SK-N-DZ (cell line): ENCODE results near the gene ORC4.

ENCODE experiments used
- DNase-seq: peaks from one replicate; pipeline ENCODE4 v3.0.0-alpha.2; 2015; ENCODE audit warnings: low spot score

ORC4 gene

GRCh38 chr2:147934881-147935620 lies 85.5 kb downstream of the ORC4 start:
- no peak for DNase-seq

GRCh38 chr2:147933931-147934330 lies 86.6 kb downstream of the ORC4 start:
- no peak for DNase-seq

- DNase-seq: no peak
Measured at GRCh38 chr2:147927053-147927588, 93.4 kb downstream of the ORC4 start.

DNA sequence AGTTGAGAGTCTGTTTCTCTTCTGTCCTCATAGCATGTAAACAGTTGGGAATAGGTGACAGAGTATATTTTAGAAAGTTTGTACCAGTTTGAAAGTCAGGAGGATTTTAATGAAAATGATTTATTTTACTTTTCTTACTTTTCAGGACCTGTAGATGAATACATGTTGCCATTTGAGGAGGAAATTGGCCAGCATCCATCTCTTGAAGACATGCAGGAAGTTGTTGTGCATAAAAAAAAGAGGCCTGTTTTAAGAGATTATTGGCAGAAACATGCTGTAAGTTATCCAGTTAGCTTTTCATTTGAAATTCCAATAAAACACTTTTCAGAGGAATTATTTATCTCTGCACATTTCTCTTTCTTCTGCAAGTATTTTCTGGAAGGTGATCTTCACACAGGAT lies 94.7 kb downstream of the ORC4 start:
- no peak for DNase-seq

DNA sequence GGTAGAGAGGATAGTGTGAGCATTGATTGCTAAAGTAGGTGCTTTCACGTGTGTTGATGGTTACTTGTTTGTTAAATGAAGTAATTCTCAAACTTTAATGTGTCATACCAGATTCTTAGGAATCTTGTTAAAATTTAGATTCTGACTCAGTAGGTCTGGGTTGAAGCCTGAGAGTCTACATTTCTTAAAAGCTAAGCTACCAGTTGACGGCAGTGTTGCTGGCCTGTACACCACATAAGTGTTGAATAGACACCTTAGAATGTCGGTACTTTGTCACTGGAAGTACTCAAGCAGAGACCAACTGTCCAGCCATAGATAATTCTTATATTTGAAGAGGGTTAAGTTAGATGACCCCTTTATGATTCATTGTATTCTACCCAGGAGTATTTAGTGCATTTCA lies 95.9 kb downstream of the ORC4 start:
- DNase-seq: no peak

- DNase-seq: no peak
Measured at GRCh38 chr2:147923846-147924245, 96.7 kb downstream of the ORC4 start.

DNA sequence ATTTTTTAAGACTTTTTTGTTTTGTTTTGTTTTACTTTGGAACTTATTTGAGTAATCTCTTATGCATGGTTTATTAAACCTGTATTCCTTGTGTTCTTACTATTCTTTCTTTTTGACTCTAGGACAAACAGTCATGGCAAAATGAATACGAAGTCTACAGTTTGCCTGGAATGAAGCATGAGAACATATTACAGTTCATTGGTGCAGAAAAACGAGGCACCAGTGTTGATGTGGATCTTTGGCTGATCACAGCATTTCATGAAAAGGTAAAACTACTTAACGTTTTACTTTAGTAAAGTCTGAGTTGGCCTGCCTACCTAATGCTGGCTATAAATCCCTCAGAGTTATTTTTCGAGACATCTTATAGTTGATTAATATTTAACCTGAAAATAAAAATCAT lies 103.4 kb downstream of the ORC4 start:
- no peak for DNase-seq

DNA sequence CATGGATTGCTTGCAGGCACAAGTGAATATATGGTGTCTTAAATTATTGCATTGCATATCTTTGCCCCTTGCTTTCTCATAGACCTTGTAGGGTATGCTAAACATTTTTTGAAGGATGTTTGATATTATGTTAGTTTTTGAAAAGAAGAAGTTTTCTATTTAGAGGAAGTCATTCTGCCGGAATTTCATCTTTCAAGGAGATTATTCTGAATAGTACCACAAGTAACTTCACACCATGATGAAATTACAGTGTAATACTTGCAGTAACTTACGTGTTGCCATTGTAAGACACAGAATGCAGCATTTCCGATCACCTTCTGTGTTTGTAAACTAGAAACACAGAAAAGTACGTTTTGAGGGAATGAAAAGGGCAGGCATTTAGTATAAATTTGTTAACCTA lies 103.8 kb downstream of the ORC4 start:
- DNase-seq: no peak

- DNase-seq: no peak
Measured at GRCh38 chr2:147916067-147916466, 104.5 kb downstream of the ORC4 start.

GRCh38 chr2:147913701-147914480 lies 106.6 kb downstream of the ORC4 start:
- no peak for DNase-seq

DNA sequence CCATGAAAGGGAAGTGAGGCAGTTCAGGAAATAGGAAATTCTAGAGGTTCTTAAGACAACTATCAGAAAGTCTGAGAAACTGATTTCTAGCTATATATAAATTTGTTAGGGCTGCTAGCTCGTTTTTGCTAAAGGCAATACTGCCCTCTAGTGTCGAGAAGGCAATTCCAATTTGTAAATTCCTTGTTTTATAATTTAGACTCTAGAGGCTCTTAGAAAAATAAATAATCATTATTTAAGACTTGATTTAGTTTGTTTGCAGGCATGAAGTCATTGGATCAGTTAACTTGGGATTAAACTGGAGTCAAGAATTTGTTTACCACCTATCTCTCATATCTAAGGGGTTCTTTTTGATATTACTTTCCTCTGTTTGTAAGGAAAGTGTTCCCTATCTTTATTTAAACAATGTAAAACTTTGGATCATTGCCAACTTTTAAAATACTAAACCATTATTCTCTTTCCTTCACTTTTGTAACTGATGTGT lies 109.5 kb downstream of the ORC4 start:
- peak; percentile 40 for DNase-seq

DNA sequence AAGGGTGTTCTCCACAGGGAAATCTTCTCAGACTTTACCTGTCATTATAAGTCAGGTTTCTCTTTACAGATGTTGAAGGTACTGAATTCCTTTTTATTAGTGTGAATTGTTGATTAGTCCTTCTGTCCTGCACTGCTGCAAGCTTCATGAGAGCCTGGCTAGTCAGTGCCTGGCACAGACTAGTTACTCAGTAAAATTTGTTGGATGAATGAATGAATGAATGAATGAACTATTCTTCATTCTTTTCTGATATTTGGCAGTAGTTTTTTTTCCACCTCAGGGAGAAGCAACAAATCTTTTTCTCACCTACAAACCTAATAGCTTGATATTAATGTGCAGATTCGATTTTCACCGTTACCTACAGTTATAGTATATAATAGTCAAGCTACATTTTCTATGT lies 111.4 kb downstream of the ORC4 start:
- DNase-seq: no peak

- DNase-seq: no peak
Measured at GRCh38 chr2:147904051-147904450, 116.5 kb downstream of the ORC4 start.

DNA sequence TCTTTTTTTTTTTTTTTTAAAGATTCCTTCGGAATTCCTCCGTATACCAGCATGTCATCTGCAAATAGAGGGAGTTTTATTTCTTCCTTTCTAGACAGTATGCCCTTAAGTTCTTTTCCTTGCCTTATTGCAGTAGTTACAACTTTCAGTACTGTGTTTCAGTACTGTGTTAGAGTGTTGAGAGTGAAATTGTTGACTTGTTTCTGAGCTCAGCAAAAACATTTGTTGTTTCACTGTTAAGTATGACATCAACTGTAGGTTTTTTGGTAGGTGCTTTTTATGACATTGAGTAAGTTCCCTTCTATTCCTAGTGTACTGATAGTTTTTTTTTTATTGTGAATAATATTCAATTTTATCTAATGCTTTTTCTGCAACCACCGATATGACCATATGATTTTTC lies 131.9 kb downstream of the ORC4 start:
- no peak for DNase-seq

GRCh38 chr2:147886136-147886535 lies 134.4 kb downstream of the ORC4 start:
- DNase-seq: no peak

- no peak for DNase-seq
Measured at GRCh38 chr2:147884830-147885229, 135.7 kb downstream of the ORC4 start.

GRCh38 chr2:147882631-147883030 lies 137.9 kb downstream of the ORC4 start:
- no peak for DNase-seq
